Tibial nerve (tissue), 4 donors: ENCODE data around the gene BAD. TPM values are rescaled to one million over a fixed set of nuclear protein-coding genes. Genes with fewer than 3 reads are reported as not detected.

Experiments
- DNase-seq, 2 donors: peaks; one replicate each; pipeline ENCODE4 v3.0.0-alpha.2; 2019; ENCODE audit warnings: low spot score in 2 of 2
- H3K27ac ChIP-seq, 4 donors: fragments of 200-600 bp; sonication (generic) in 3 of 4; one replicate each; pipeline ENCODE4 v1.5.1; 2017 to 2019; ENCODE audit warnings: mild to moderate bottlenecking in 1 of 4
- H3K27me3 ChIP-seq, 2 donors: fragments of 200-600 bp; sonication (generic) in 1 of 2; one replicate each; pipeline versions ENCODE4 v1.5.1 to v1.6.0; 2017 to 2019
- H3K36me3 ChIP-seq, 3 donors: fragments of 200-600 bp; sonication (generic); one replicate each; pipeline ENCODE4 v1.5.1; 2018 to 2019
- H3K4me1 ChIP-seq, 4 donors: fragments of 200-600 bp; sonication (generic) in 3 of 4; one replicate each; pipeline ENCODE4 v1.5.1; 2017 to 2019
- H3K4me3 ChIP-seq, 4 donors: fragments of 200-600 bp; sonication (generic) in 3 of 4; one replicate each; pipeline ENCODE4 v1.5.1; 2017 to 2019; ENCODE audit warnings: mild to moderate bottlenecking in 1 of 4, moderate library complexity in 1 of 4
- H3K9me3 ChIP-seq, 4 donors: fragments of 200-600 bp; sonication (generic) in 3 of 4; one replicate each; pipeline ENCODE4 v1.5.1; 2017 to 2019
- CTCF ChIP-seq, 5 experiments: fragments of 200-600 bp in 3 of 5; fragments of 450-650 bp in 2 of 5; sonication (generic) in 3 of 5; IDR thresholded peaks; one replicate each; pipeline ENCODE4 v1.5.1; 2016 to 2019; ENCODE audit warnings: antibody characterized with exemption in 5 of 5, mild to moderate bottlenecking in 3 of 5, moderate library complexity in 2 of 5
- EP300 ChIP-seq, 2 donors: sonication (generic); formaldehyde crosslinking; IDR thresholded peaks; one replicate each; pipeline ENCODE4 v1.6.1; 2017; ENCODE audit warnings: antibody characterized with exemption in 2 of 2, mild to moderate bottlenecking in 1 of 2
- POLR2A ChIP-seq, 2 donors: fragments of 450-650 bp; IDR thresholded peaks; one replicate each; pipeline ENCODE4 v1.6.1; 2017; ENCODE audit warnings: antibody characterized with exemption in 2 of 2, mild to moderate bottlenecking in 2 of 2, moderate library complexity in 2 of 2
- WGBS, 2 donors: methylation state at CpG; one replicate each; pipeline ENCODE4 v1.1.5; 2018; 5-methylcytosine and 5-hydroxymethylcytosine counted together
- total RNA-seq, 4 donors: library from RNA; depleted of rRNA; stranded (reverse); fragments of >200 nt; gene quantifications; one replicate each; pipeline ENCODE4 v1.1.0, GENCODE V29; 2016

Gene BAD
- total RNA-seq, 4 donors from 2014 or later = 110 to 143 (median 124) TPM

GRCh38 chr11:64249563-64250414 lies 34.7 kb downstream of the BAD start:
- Histone ChIP-seq H3K4me1 (peaks cover 0 to 79% (median 36%) of the 10 kb centered on the region in 4 donors), H3K27me3 (no peaks in the 10 kb centered on the region), H3K9me3 (no peaks in the 10 kb centered on the region), H3K4me3 (no peak overlapping the region), H3K27ac (no peak overlapping the region), H3K36me3 (peaks cover 0 to 4% (median 0%) of the 10 kb centered on the region in 3 donors)
- 82 to 88% methylated on average over 8 of the region's 8 CpGs for WGBS, 2 donors
- no peak for DNase-seq
- no peak for TF ChIP-seq POLR2A (IDR thresholded peaks at IDR 0.05)
- no peak for TF ChIP-seq CTCF (IDR thresholded peaks at IDR 0.05)
- TF ChIP-seq EP300 (IDR thresholded peaks at IDR 0.05) = no peak

- H3K27me3 ChIP-seq = no peaks in the 10 kb centered on the region
- no peaks in the 10 kb centered on the region for H3K9me3 ChIP-seq
- DNase-seq = no peak
- H3K4me3 ChIP-seq = no peak overlapping the region
- 85 to 94% methylated on average over 3 to 4 of the region's 4 CpGs for WGBS, 2 donors
- no peak for TF ChIP-seq CTCF (IDR thresholded peaks at IDR 0.05)
- TF ChIP-seq POLR2A (IDR thresholded peaks at IDR 0.05) = no peak
- TF ChIP-seq EP300 (IDR thresholded peaks at IDR 0.05) = no peak
- H3K27ac ChIP-seq = no peak overlapping the region
- H3K4me1 ChIP-seq = peaks cover 0 to 83% (median 37%) of the 10 kb centered on the region in 4 donors
- H3K36me3 ChIP-seq = peaks cover 0 to 5% (median 0%) of the 10 kb centered on the region in 3 donors
Measured at GRCh38 chr11:64249038-64249437, 35.4 kb downstream of the BAD start.

- no peak for DNase-seq
- H3K27me3 ChIP-seq = no peaks in the 10 kb centered on the region
- TF ChIP-seq POLR2A (IDR thresholded peaks at IDR 0.05) (no peak), CTCF (IDR thresholded peaks at IDR 0.05) (no peak), EP300 (IDR thresholded peaks at IDR 0.05) (no peak)
- no peaks in the 10 kb centered on the region for H3K9me3 ChIP-seq
- H3K4me3 ChIP-seq = no peak overlapping the region
- peaks cover 0 to 9% (median 0%) of the 10 kb centered on the region in 3 donors for H3K36me3 ChIP-seq
- H3K27ac ChIP-seq = no peak overlapping the region
- WGBS, 2 donors = 65 to 80% methylated on average over 7 of the region's 7 CpGs
- H3K4me1 ChIP-seq = peaks cover 0 to 82% (median 37%) of the 10 kb centered on the region in 4 donors
Measured at GRCh38 chr11:64248578-64248977, 35.9 kb downstream of the BAD start.

GRCh38 chr11:64247729-64248531 lies 36.5 kb downstream of the BAD start:
- no peak for DNase-seq
- Histone ChIP-seq H3K9me3 (no peaks in the 10 kb centered on the region), H3K27ac (peak overlapping the region; percentile 70 to 92 (median 86)), H3K36me3 (peaks cover 0 to 16% (median 0%) of the 10 kb centered on the region in 3 donors), H3K4me1 (peaks cover 0 to 82% (median 36%) of the 10 kb centered on the region in 4 donors), H3K27me3 (no peaks in the 10 kb centered on the region), H3K4me3 (peak overlapping the region; percentile 55 to 80 (median 74))
- 34 to 40% methylated on average over 30 to 31 of the region's 31 CpGs for WGBS, 2 donors
- TF ChIP-seq POLR2A (IDR thresholded peaks at IDR 0.05) (no peak), CTCF (IDR thresholded peaks at IDR 0.05) (no peak), EP300 (IDR thresholded peaks at IDR 0.05) (no peak)
